ENCODE data around the gene SLC29A2.

SLC29A2 gene

DNA sequence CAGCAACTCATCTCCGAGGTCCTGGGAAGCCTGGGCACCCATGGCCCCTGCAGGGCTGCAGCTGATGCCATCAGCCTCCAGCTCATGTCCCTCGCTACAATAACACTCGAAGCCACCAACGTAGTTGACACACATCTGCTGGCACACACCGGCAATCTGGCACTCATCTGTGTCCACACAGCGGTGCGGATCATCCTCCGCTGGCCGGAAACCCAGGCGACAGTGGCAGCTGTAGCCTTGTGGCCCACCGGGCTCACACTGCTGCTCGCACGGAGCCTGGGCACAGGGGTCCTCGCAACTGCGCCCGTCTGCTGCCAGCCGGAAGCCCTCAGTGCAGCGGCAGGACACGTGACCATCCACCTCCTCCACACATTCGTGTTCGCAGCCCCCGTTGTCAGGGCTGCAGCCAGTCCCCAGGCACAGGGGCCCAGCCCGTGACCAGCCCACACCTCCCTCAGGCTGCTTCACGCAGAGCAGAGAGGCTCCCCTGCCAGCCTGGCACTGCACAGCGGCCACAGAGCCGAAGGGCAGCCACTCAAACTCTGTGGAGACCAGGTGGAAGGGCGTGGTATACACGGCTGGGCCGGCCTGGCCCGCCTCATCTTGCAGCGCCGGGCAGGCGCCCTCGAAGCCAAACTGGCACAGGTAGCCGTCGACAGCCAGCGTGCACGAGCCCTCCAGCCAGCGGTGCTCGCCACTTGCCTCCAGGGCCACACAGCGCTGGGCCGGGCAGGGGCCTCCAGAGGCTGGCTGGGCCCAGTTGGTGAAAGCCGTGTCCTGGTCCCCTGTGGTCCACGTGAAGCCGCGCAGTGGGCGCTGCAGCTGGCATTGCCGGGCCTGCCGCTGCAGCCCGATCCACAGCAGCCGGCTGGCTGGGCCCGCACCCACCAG is 55.4 kb downstream of the SLC29A2 start:
- no peak for DNase-seq

- DNase-seq: no peak
Measured at GRCh38 chr11:66315498-66315885, 56.1 kb downstream of the SLC29A2 start.

GRCh38 chr11:66314561-66315497 is 56.7 kb downstream of the SLC29A2 start:
- no peak for DNase-seq

DNA sequence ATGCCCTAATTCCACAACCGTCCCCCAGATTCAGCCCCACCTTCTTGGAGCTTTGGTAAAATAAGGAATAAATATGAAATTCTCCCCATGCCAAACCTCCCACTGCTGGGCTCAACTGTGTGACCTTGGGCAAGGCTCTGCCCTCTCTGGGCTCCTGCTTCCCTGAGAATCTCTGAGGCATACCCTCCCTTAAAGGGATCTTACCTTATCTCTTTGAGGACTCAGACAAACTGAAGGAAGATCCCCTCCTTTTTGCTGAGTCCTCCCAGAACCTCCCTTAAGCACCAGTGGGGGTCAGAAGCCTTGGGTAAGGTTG is 57.4 kb downstream of the SLC29A2 start:
- no peak for DNase-seq

DNA sequence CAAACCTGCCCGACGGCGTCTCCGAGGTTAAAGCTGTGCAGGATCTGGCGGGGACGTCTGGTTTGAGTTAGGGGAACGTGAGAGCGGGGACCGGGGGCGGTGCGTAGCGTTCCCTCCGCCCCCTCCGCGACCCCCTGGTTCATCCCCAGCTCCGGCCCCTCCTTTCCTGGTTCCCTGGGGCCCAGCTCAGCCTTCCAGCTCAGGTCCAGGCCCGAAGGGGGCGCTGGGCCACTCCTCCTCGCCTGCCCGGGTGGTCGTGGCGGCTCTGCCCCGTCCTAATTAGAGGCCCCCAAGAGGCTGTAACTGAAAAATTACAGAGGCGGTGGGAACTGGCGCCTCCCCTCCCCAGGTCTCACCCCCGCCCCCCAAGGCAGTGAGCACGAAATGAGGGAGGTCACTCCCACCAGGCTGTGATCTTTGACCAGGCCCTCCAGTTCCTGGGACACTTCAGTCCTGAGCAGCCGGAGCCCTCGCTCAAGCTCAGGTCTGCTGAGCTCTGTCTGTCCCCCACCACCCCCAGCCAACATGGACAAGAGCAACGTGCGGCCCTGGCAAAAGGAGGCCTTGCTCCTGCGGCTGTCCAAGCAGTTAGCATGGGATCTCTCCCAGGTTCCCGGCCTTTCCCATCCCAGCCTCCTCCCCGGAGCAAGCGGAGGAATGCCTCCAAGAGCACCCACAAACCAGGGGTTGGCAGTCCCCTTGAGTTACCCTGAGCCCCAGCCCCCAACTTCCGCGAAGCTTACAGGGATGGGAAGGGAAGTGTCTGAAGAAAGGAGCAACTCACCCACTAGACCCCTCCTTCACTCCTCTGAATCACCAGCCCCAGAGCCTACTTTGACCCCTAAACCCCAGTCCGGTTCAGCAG is 58.0 kb downstream of the SLC29A2 start:
- peak; percentile 76 for DNase-seq

GRCh38 chr11:66312549-66313320 is 58.8 kb downstream of the SLC29A2 start:
- DNase-seq: peak; percentile 98
